Endodermal cell (in vitro differentiated cells): Measurements from ENCODE around the gene MICAL3. TPM values are rescaled to one million over a fixed set of nuclear protein-coding genes. Genes with fewer than 3 reads are reported as not detected.

Experiments
- DNase-seq: peaks from one replicate; pipeline ENCODE4 v3.0.0-alpha.2; 2017
- H3K27ac ChIP-seq: 2 replicates; pipeline ENCODE4 v1.5.1; 2013; ENCODE audit warnings: mild to moderate bottlenecking, low read depth, low read length, moderate library complexity
- H3K27me3 ChIP-seq: 2 replicates; pipeline ENCODE4 v1.6.1; 2013; ENCODE audit warnings: mild to moderate bottlenecking, low read length, moderate library complexity; ENCODE audit not compliant: insufficient read depth, control insufficient read depth, poor library complexity, severe bottlenecking
- H3K36me3 ChIP-seq: 2 replicates; pipeline ENCODE4 v1.7.0; 2013; ENCODE audit warnings: mild to moderate bottlenecking, low read length, moderate library complexity; ENCODE audit not compliant: control insufficient read depth, insufficient read depth
- H3K4me1 ChIP-seq: one replicate; pipeline ENCODE4 v1.7.0; 2013; ENCODE audit warnings: low read length; ENCODE audit not compliant: control insufficient read depth, insufficient read depth
- H3K4me3 ChIP-seq: 2 replicates; pipeline ENCODE4 v1.5.1; 2013; ENCODE audit warnings: mild to moderate bottlenecking, low read length, moderate library complexity
- H3K9ac ChIP-seq: 2 replicates; pipeline ENCODE4 v1.6.1; 2013; ENCODE audit warnings: mild to moderate bottlenecking, low read length, moderate library complexity; ENCODE audit not compliant: poor library complexity, severe bottlenecking; ENCODE audit errors: extremely low read depth
- H3K9me3 ChIP-seq: 2 replicates; pipeline ENCODE4 v1.6.1; 2013; ENCODE audit warnings: mild to moderate bottlenecking, low read length, moderate library complexity; ENCODE audit not compliant: control insufficient read depth
- H3K27ac Mint-ChIP-seq: 2 replicates; pipeline ENCODE4 v1.8.0; 2020; ENCODE audit warnings: mixed read lengths
- H3K27me3 Mint-ChIP-seq: 2 replicates; pipeline ENCODE4 v1.8.0; 2021; ENCODE audit warnings: mild to moderate bottlenecking, mixed read lengths; ENCODE audit not compliant: insufficient read depth
- H3K36me3 Mint-ChIP-seq: 2 replicates; pipeline ENCODE4 v1.8.0; 2020; ENCODE audit warnings: low read depth, mixed read lengths
- H3K4me1 Mint-ChIP-seq: 2 replicates; pipeline ENCODE4 v1.8.0; 2020; ENCODE audit warnings: mixed read lengths
- H3K4me3 Mint-ChIP-seq: 2 replicates; pipeline ENCODE4 v1.8.0; 2020; ENCODE audit warnings: mild to moderate bottlenecking, moderate library complexity, mixed read lengths
- H3K9me3 Mint-ChIP-seq: 2 replicates; pipeline ENCODE4 v1.8.0; 2020; ENCODE audit warnings: mild to moderate bottlenecking, mixed read lengths
- CTCF ChIP-seq: fragments of 200-600 bp; sonication (generic); conservative IDR thresholded peaks from 2 replicates; pipeline ENCODE4 v1.5.0; 2021; ENCODE audit warnings: antibody characterized with exemption, mild to moderate bottlenecking
- whole genome bisulfite sequencing, 2 experiments: methylation state at CpG; one replicate each; pipeline versions ENCODE4 v1.1.5 to v1.1.7; 2013; ENCODE audit warnings: missing lambda C conversion rate in 2 of 2, mixed read lengths in 1 of 2; ENCODE audit not compliant: insufficient coverage in 1 of 2, insufficient read length in 1 of 2; 5-methylcytosine and 5-hydroxymethylcytosine counted together
- total RNA-seq, 2 donors: library from RNA; stranded (reverse); fragmentation: NEBNext Ultra II Directional in 1 of 2; extraction: Animal tissue kit (Norgen Biotek cat#: 25700) in 1 of 2; gene quantifications; 2 replicates in 1 of 2; 3 replicates in 1 of 2; pipeline ENCODE4 v1.2.1, GENCODE V29; 2021

MICAL3 gene
- total RNA-seq, 2 donors from 2014 or later = 42.8 to 48.1 TPM

GRCh38 chr22:17948101-17948500 is 76.3 kb downstream of the MICAL3 start:
- H3K4me3 Mint-ChIP-seq = no peak overlapping the region
- no peaks in the 10 kb centered on the region for H3K9me3 Mint-ChIP-seq
- 94 to 98% methylated on average over 6 to 9 of the region's 9 CpGs for WGBS, 2 experiments
- no peaks in the 10 kb centered on the region for H3K36me3 ChIP-seq
- no peaks in the 10 kb centered on the region for H3K27me3 ChIP-seq
- H3K27ac Mint-ChIP-seq = no peak overlapping the region
- H3K9ac ChIP-seq = no peak overlapping the region
- no peak overlapping the region for H3K4me3 ChIP-seq
- H3K36me3 Mint-ChIP-seq = no peaks in the 10 kb centered on the region
- TF ChIP-seq CTCF = no peak
- no peak for DNase-seq
- no peaks in the 10 kb centered on the region for H3K27me3 Mint-ChIP-seq
- H3K4me1 ChIP-seq = peaks cover 6% of the 10 kb centered on the region
- peaks cover 36% of the 10 kb centered on the region for H3K4me1 Mint-ChIP-seq
- H3K27ac ChIP-seq = no peak overlapping the region
- H3K9me3 ChIP-seq = no peaks in the 10 kb centered on the region

GRCh38 chr22:17946662-17947367 is 77.5 kb downstream of the MICAL3 start:
- DNase-seq = no peak
- Histone ChIP-seq H3K4me1 (peaks cover 6% of the 10 kb centered on the region), H3K27me3 (no peaks in the 10 kb centered on the region), H3K27ac (no peak overlapping the region), H3K36me3 (no peaks in the 10 kb centered on the region), H3K9ac (no peak overlapping the region), H3K4me3 (no peak overlapping the region), H3K9me3 (no peaks in the 10 kb centered on the region)
- H3K36me3 Mint-ChIP-seq = no peaks in the 10 kb centered on the region
- H3K27me3 Mint-ChIP-seq = no peaks in the 10 kb centered on the region
- H3K4me1 Mint-ChIP-seq = peaks cover 46% of the 10 kb centered on the region
- WGBS, 2 experiments = 92 to 93% methylated on average over 7 to 9 of the region's 9 CpGs
- H3K27ac Mint-ChIP-seq = no peak overlapping the region
- TF ChIP-seq CTCF = no peak
- H3K4me3 Mint-ChIP-seq = no peak overlapping the region
- no peaks in the 10 kb centered on the region for H3K9me3 Mint-ChIP-seq

GRCh38 chr22:17945888-17946648 is 78.3 kb downstream of the MICAL3 start:
- Mint-ChIP-seq H3K9me3 (no peaks in the 10 kb centered on the region), H3K36me3 (no peaks in the 10 kb centered on the region), H3K4me1 (peaks cover 44% of the 10 kb centered on the region), H3K27me3 (no peaks in the 10 kb centered on the region), H3K4me3 (no peak overlapping the region), H3K27ac (peak overlapping the region; percentile 52)
- Histone ChIP-seq H3K27me3 (no peaks in the 10 kb centered on the region), H3K4me1 (peaks cover 6% of the 10 kb centered on the region), H3K9ac (no peak overlapping the region), H3K27ac (peak overlapping the region; percentile 48), H3K4me3 (no peak overlapping the region), H3K9me3 (no peaks in the 10 kb centered on the region), H3K36me3 (no peaks in the 10 kb centered on the region)
- WGBS, 2 experiments = 88% methylated on average over 15 to 16 of the region's 16 CpGs
- no peak for TF ChIP-seq CTCF
- no peak for DNase-seq
